Activated T-cell treated with anti-CD3 and anti-CD28 coated beads, Interleukin-2, amount 50 U/mL, for 4 hours (primary cell): ENCODE data around the gene MGAT5. TPM values are rescaled to one million over a fixed set of nuclear protein-coding genes. Genes with fewer than 3 reads are reported as not detected.
A peak's percentile ranks its signal among the peaks of the same experiment; 100 is the strongest.
"Not testable (repeated sequence)": the region's sequence is repeated elsewhere in the genome, so short reads cannot be mapped to it uniquely, and the experiment has no call there.

ENCODE experiments used
- ATAC-seq, 2 donors: fragments of 200-7000 bp; cut with Tn5 transposase; one replicate each; pipeline ENCODE4 v1.10.0; 2021
- DNase-seq: peaks from one replicate; pipeline ENCODE4 v3.0.0-alpha.2; 2020
- H3K27me3 Mint-ChIP-seq: one replicate; pipeline ENCODE4 v1.8.0; 2021; ENCODE audit warnings: low read depth, mixed read lengths
- H3K36me3 Mint-ChIP-seq: one replicate; pipeline ENCODE4 v1.8.0; 2022; ENCODE audit warnings: mixed read lengths; ENCODE audit not compliant: insufficient read depth
- H3K4me1 Mint-ChIP-seq: one replicate; pipeline ENCODE4 v1.8.0; 2021; ENCODE audit warnings: low read depth, mixed read lengths
- H3K4me3 Mint-ChIP-seq: one replicate; pipeline ENCODE4 v1.8.0; 2021; ENCODE audit warnings: mild to moderate bottlenecking, moderate library complexity, mixed read lengths
- H3K9me3 Mint-ChIP-seq: one replicate; pipeline ENCODE4 v1.8.0; 2021; ENCODE audit warnings: mixed read lengths
- total RNA-seq, 3 donors: library from RNA; stranded (reverse); gene quantifications; one replicate each; pipeline ENCODE4 v1.2.1, GENCODE V29; 2021

The MGAT5 gene
- total RNA-seq, 3 donors from 2014 or later: 58.7 to 69.8 (median 68.4) TPM

- Mint-ChIP-seq H3K9me3 (no peaks in the 10 kb centered on the region), H3K4me1 (peaks cover 54% of the 10 kb centered on the region), H3K36me3 (peaks cover 9% of the 10 kb centered on the region), H3K4me3 (no peak overlapping the region), H3K27me3 (no peaks in the 10 kb centered on the region)
- ATAC-seq (no peak), DNase-seq (no peak)
Measured at GRCh38 chr2:134284119-134284670, 30.3 kb downstream of the MGAT5 start.

GRCh38 chr2:134287323-134287722, 33.5 kb downstream of the MGAT5 start:
- Mint-ChIP-seq H3K27me3 (no peaks in the 10 kb centered on the region), H3K9me3 (no peaks in the 10 kb centered on the region), H3K4me3 (no peak overlapping the region), H3K36me3 (peaks cover 1% of the 10 kb centered on the region), H3K4me1 (peaks cover 33% of the 10 kb centered on the region)
- no peak for DNase-seq
- ATAC-seq: peak; percentile 27 to 36

GRCh38 chr2:134288814-134289213, 34.9 kb downstream of the MGAT5 start:
- Mint-ChIP-seq H3K4me1 (peaks cover 24% of the 10 kb centered on the region), H3K9me3 (no peaks in the 10 kb centered on the region), H3K4me3 (no peak overlapping the region), H3K27me3 (no peaks in the 10 kb centered on the region), H3K36me3 (no peaks in the 10 kb centered on the region)
- ATAC-seq (peak in 1 of 2 donors; percentile 14), DNase-seq (no peak)

GRCh38 chr2:134289225-134289624, 35.4 kb downstream of the MGAT5 start:
- H3K4me1 Mint-ChIP-seq: peaks cover 26% of the 10 kb centered on the region
- DNase-seq (peak; percentile 39), ATAC-seq (peak; percentile 19 to 25)
- no peaks in the 10 kb centered on the region for H3K36me3 Mint-ChIP-seq
- H3K4me3 Mint-ChIP-seq: no peak overlapping the region
- no peaks in the 10 kb centered on the region for H3K9me3 Mint-ChIP-seq
- no peaks in the 10 kb centered on the region for H3K27me3 Mint-ChIP-seq

- ATAC-seq (peak; percentile 56 to 70), DNase-seq (no peak)
- Mint-ChIP-seq H3K36me3 (no peaks in the 10 kb centered on the region), H3K4me1 (peaks cover 29% of the 10 kb centered on the region), H3K9me3 (no peaks in the 10 kb centered on the region), H3K27me3 (no peaks in the 10 kb centered on the region), H3K4me3 (no peak overlapping the region)
Measured at GRCh38 chr2:134290358-134290757, 36.5 kb downstream of the MGAT5 start.

- Mint-ChIP-seq H3K27me3 (no peaks in the 10 kb centered on the region), H3K4me3 (no peak overlapping the region), H3K9me3 (no peaks in the 10 kb centered on the region), H3K36me3 (peaks cover 3% of the 10 kb centered on the region), H3K4me1 (peaks cover 37% of the 10 kb centered on the region)
- no peak for DNase-seq
- no peak for ATAC-seq
Measured at GRCh38 chr2:134292514-134292913, 38.6 kb downstream of the MGAT5 start.

- no peaks in the 10 kb centered on the region for H3K9me3 Mint-ChIP-seq
- peaks cover 41% of the 10 kb centered on the region for H3K4me1 Mint-ChIP-seq
- H3K4me3 Mint-ChIP-seq: no peak overlapping the region
- H3K27me3 Mint-ChIP-seq: no peaks in the 10 kb centered on the region
- H3K36me3 Mint-ChIP-seq: peaks cover 8% of the 10 kb centered on the region
- ATAC-seq (no peak), DNase-seq (no peak)
Measured at GRCh38 chr2:134293719-134294537, 40.1 kb downstream of the MGAT5 start.

- H3K9me3 Mint-ChIP-seq, ATAC-seq, DNase-seq, H3K4me3 Mint-ChIP-seq, H3K27me3 Mint-ChIP-seq: not testable (repeated sequence)
- peaks cover 44% of the 10 kb centered on the region for H3K4me1 Mint-ChIP-seq
- H3K36me3 Mint-ChIP-seq: peaks cover 12% of the 10 kb centered on the region
Measured at GRCh38 chr2:134294598-134294997, 40.7 kb downstream of the MGAT5 start.

GRCh38 chr2:134295441-134295840, 41.6 kb downstream of the MGAT5 start:
- ATAC-seq (no peak), DNase-seq (no peak)
- Mint-ChIP-seq H3K9me3 (no peaks in the 10 kb centered on the region), H3K4me3 (no peak overlapping the region), H3K27me3 (no peaks in the 10 kb centered on the region), H3K4me1 (peaks cover 52% of the 10 kb centered on the region), H3K36me3 (peaks cover 17% of the 10 kb centered on the region)

GRCh38 chr2:134296301-134296700, 42.4 kb downstream of the MGAT5 start:
- peaks cover 60% of the 10 kb centered on the region for H3K4me1 Mint-ChIP-seq

GRCh38 chr2:134299334-134299733, 45.5 kb downstream of the MGAT5 start:
- Mint-ChIP-seq H3K9me3 (no peaks in the 10 kb centered on the region), H3K36me3 (peaks cover 20% of the 10 kb centered on the region), H3K27me3 (no peaks in the 10 kb centered on the region), H3K4me3 (no peak overlapping the region), H3K4me1 (peaks cover 76% of the 10 kb centered on the region)
- DNase-seq: no peak
- ATAC-seq: no peak

More at GRCh38 chr2:134296301-134296700, 42.4 kb downstream of the MGAT5 start:
- H3K9me3 Mint-ChIP-seq: no peaks in the 10 kb centered on the region
- no peaks in the 10 kb centered on the region for H3K27me3 Mint-ChIP-seq
- ATAC-seq: no peak
- peaks cover 17% of the 10 kb centered on the region for H3K36me3 Mint-ChIP-seq
- no peak overlapping the region for H3K4me3 Mint-ChIP-seq
- no peak for DNase-seq

- no peak overlapping the region for H3K4me3 Mint-ChIP-seq
- peaks cover 21% of the 10 kb centered on the region for H3K36me3 Mint-ChIP-seq
- no peak for ATAC-seq
- no peak for DNase-seq
- H3K27me3 Mint-ChIP-seq: no peaks in the 10 kb centered on the region
- no peaks in the 10 kb centered on the region for H3K9me3 Mint-ChIP-seq
- peaks cover 77% of the 10 kb centered on the region for H3K4me1 Mint-ChIP-seq
Measured at GRCh38 chr2:134300585-134300984, 46.7 kb downstream of the MGAT5 start.

GRCh38 chr2:134301099-134301927, 47.4 kb downstream of the MGAT5 start:
- no peak overlapping the region for H3K4me3 Mint-ChIP-seq
- DNase-seq (no peak), ATAC-seq (peak; percentile 85 to 94)
- H3K4me1 Mint-ChIP-seq: peaks cover 75% of the 10 kb centered on the region
- H3K9me3 Mint-ChIP-seq: no peaks in the 10 kb centered on the region
- H3K27me3 Mint-ChIP-seq: no peaks in the 10 kb centered on the region
- H3K36me3 Mint-ChIP-seq: peaks cover 21% of the 10 kb centered on the region

- H3K4me1 Mint-ChIP-seq: peaks cover 75% of the 10 kb centered on the region
- DNase-seq (no peak), ATAC-seq (no peak)
- no peaks in the 10 kb centered on the region for H3K9me3 Mint-ChIP-seq
- H3K36me3 Mint-ChIP-seq: peaks cover 18% of the 10 kb centered on the region
- no peak overlapping the region for H3K4me3 Mint-ChIP-seq
- no peaks in the 10 kb centered on the region for H3K27me3 Mint-ChIP-seq
Measured at GRCh38 chr2:134301928-134302260, 48.0 kb downstream of the MGAT5 start.
